Measurements from ENCODE around the gene PLXNB2.

GRCh38 chr22:50251477-50252081 lies 55.9 kb downstream of the PLXNB2 start:
- no peak for TF ChIP-seq CTCF (conservative IDR thresholded peaks at IDR 0.05; ENCODE audit: low read depth, low read length)
- TF ChIP-seq EZH2 (IDR thresholded peaks at IDR 0.05; ENCODE audit: borderline replicate concordance, low read depth, low read length, poor library complexity, severe bottlenecking): no peak

Data from A673 (cell line).